ENCODE measurements around the gene AOX1.

The AOX1 gene

DNA sequence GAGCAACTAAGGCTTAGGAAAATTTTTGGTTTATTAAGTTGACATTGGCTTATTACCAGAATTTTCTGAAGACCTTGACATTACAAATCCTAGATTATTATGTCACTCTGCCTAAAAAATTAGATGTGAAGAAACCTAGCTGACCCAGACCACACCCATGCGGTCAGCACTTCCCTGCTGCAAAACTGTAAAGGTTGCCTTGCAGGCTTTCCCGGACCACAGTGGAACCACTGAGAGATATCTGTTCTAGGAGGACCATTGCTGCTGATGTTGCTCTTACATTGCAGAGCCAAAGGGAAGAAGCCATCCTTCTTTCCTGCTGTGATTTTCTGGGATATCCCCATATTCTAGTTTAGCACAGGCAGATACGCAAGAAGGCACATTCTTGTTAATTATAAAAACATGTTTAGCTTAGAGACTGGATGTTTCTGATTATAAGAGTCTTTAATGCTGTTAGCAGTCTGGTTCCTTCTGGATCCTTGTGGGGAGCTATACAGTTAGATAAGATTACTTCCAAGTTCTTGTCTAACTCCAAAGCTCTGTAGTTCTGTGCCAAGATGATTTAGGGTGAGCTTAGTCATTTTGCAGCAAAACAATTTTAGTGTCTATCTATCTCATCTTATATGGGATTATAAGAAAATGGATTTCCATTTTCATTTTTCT is 70.2 kb downstream of the AOX1 start:
- TF ChIP-seq, protein P1, sequence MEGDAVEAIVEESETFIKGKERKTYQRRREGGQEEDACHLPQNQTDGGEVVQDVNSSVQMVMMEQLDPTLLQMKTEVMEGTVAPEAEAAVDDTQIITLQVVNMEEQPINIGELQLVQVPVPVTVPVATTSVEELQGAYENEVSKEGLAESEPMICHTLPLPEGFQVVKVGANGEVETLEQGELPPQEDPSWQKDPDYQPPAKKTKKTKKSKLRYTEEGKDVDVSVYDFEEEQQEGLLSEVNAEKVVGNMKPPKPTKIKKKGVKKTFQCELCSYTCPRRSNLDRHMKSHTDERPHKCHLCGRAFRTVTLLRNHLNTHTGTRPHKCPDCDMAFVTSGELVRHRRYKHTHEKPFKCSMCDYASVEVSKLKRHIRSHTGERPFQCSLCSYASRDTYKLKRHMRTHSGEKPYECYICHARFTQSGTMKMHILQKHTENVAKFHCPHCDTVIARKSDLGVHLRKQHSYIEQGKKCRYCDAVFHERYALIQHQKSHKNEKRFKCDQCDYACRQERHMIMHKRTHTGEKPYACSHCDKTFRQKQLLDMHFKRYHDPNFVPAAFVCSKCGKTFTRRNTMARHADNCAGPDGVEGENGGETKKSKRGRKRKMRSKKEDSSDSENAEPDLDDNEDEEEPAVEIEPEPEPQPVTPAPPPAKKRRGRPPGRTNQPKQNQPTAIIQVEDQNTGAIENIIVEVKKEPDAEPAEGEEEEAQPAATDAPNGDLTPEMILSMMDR (IDR thresholded peaks at IDR 0.05; ENCODE audit: low read depth, low read length): no peak
- DNase-seq (ENCODE audit: extremely low read depth, low read depth): peak; percentile 30

- no peak for DNase-seq (ENCODE audit: extremely low read depth, low read depth)
- TF ChIP-seq, protein P1 (IDR thresholded peaks at IDR 0.05; ENCODE audit: low read depth, low read length): no peak
Measured at GRCh38 chr2:200658278-200658864, 72.6 kb downstream of the AOX1 start.

- DNase-seq (ENCODE audit: extremely low read depth, low read depth): no peak
- TF ChIP-seq, protein P1 (IDR thresholded peaks at IDR 0.05; ENCODE audit: low read depth, low read length): no peak
Measured at GRCh38 chr2:200659410-200659809, 73.6 kb downstream of the AOX1 start.

GRCh38 chr2:200661477-200661876 is 75.7 kb downstream of the AOX1 start:
- no peak for DNase-seq (ENCODE audit: extremely low read depth, low read depth)
- TF ChIP-seq, protein P1 (IDR thresholded peaks at IDR 0.05; ENCODE audit: low read depth, low read length): no peak

GRCh38 chr2:200662727-200663126 is 76.9 kb downstream of the AOX1 start:
- TF ChIP-seq, protein P1 (IDR thresholded peaks at IDR 0.05; ENCODE audit: low read depth, low read length): no peak
- no peak for DNase-seq (ENCODE audit: extremely low read depth, low read depth)

DNA sequence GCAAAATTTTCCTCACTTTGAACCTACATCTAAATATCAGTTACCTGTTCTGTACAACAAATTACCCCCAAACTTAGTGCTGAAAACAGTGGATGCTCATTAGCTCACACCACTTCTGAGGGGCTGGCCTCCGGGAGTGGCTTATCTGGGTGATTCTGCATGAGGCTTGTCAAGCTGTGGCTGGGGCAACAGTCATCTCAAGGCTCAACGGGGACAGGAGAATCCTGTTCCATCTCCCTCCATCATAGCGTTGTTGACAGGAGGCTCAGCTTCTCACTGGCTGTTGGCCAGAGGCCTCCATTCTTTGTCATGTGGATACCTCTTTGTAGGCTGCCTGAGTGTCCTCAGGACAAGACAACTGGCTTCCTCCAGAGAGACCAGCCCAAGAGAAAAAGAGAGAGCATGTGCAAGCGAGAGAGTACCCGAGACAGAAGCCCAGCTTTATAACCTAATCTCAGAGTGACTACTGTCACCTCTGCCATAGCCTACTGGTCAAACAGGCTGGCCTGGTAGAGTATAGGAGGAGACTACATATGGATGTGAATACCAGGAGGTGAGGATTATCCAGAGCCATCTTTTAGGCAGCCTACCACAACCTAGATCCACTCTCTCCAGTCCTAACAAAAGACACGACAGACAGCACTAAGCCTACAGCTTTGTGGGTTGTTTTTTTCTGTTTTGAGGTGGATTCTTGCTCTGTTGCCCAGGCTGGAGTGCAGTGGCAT is 79.1 kb downstream of the AOX1 start:
- DNase-seq (ENCODE audit: extremely low read depth, low read depth): no peak
- TF ChIP-seq, protein P1 (IDR thresholded peaks at IDR 0.05; ENCODE audit: low read depth, low read length): no peak
